Caki2 (cell line): ENCODE results near the gene TPGS1. TPM values are rescaled to one million over a fixed set of nuclear protein-coding genes. Genes with fewer than 3 reads are reported as not detected.

Source experiments
- DNase-seq: peaks from one replicate; pipeline ENCODE4 v3.0.0-alpha.2; 2015; ENCODE audit warnings: low read depth
- in situ Hi-C: cut with HindIII; loops from 2 replicates; pipeline ENCODE4 v1.10.0; 2016; ENCODE audit warnings: low sequenced_read_pairs, low pct_unique_long_range_greater_than_20kb, mixed read lengths
- total RNA-seq: library from RNA; depleted of rRNA; stranded (reverse); fragments of >200 nt; shearing (Covaris generic); gene quantifications from 2 replicates; pipeline ENCODE4 v1.2.3, GENCODE V29; 2014; ENCODE audit warnings: low replicate concordance; rRNA removed

The TPGS1 gene, protein sequence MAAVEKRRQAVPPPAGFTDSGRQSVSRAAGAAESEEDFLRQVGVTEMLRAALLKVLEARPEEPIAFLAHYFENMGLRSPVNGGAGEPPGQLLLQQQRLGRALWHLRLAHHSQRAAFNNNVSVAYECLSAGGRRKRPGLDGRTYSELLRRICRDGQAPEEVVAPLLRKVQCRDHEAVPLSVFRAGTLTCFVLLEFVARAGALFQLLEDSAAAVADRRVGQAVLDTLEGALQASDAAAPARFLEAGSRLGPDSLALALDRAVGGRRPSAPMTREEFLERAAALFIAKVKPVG
- total RNA-seq, result 27.3 and 47.1 TPM in 2 replicates

DNA sequence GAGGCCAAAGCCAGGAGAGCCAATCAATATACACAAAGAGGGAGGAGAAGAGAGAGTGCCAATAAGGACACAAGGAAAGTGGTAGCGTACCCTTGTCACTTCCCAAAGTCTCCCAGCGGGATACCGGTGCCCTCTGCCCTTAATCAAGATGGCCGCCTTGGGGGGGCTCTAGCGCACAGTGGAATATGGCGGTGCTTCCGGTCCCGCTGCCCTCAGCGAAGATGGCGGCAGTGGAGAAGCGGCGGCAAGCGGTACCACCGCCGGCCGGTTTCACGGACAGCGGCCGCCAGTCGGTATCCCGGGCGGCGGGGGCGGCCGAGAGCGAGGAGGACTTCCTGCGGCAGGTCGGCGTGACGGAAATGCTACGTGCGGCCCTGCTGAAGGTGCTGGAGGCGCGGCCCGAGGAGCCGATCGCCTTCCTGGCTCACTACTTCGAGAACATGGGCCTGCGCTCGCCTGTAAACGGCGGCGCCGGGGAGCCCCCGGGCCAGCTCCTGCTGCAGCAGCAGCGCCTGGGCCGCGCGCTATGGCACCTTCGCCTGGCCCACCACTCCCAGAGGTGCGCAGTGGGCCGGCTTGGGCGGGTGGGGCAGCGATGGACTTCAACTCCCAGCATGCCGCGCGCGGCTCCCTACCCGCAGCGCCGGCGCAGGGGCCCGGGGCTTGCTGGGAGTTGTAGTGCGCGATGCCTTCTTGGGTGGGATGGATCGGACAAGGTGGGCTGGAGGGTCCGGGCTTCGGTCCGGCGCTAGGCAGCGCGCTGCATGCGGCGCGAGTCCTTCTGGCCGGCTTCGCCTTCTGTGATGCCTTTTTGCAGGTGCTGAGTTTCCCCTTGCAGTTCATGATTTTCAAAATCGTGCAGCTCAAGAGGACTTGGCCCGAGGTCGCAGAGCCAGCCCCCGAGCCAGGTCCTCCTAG is at the start of gene TPGS1:
TSS of gene TPGS1 (plus strand) at position 212 of the 918 bp plus-strand sequence. CDS start at position 222, 10 bp downstream.
- in situ Hi-C loops, result no loop called here

DNA sequence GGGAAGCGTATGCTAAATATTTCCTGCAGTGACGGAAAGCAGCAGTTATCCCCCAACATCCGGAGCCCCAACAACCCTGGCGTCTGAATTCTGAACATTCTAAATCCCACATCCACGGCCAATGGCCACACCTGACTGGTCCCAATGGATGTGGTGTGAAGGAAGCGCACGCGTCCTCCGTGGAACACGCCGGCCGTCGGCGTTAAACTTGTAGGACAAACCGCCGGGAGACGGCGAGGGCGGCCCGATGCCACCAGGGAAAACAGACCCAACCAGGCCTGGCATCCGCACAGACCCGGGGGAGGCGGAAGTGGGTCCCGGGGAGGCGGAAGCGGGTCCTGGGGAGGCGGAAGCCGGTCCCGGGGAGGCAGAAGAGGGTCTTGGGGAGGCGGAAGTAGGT is 49.7 kb upstream of the TPGS1 start:
- in situ Hi-C loops, result no loop called here
- no peak for DNase-seq

More for the DNA sequence above, at the start of gene TPGS1:
- peak; percentile 97 for DNase-seq

DNA sequence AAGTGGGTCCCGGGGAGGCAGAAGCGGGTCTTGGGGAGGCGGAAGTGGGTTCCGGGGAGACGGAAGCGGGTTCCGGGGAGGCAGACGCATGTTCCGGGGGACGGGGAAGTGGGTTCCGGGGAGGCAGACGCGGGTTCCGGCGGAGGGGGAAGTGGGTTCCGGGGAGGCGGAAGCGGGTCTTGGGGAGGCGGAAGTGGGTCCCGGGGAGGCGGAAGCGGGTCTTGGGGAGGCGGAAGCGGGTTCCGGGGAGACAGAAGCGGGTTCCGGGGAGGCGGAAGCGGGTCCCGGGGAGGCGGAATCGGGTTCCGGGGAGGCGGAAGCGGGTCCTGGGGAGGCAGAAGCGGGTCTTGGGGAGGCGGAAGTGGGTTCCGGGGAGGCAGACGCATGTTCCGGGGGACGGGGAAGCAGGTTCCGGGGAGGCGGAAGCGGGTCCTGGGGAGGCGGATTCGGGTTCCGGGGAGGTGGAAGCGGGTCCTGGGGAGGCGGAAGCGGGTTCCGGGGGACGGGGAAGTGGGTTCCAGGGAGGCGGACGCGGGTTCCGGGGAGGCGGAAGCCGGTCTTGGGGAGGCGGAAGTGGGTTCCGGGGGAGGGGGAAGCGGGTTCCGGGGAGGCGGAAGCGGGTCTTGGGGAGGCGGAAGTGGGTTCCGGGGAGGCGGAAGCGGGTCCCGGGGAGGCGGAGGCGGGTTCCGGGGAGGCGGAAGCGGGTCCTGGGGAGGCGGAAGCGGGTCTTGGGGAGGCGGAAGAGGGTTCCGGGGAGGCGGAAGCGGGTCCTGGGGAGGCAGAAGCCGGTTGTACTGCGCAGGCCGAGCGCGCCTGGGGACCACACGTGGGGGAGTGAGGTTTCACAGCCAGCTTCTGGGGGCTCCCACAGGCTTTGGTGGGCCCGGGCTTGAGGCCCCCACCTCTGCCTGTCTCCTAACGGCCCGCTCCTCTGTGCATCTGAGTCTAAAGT is 48.9 kb upstream of the TPGS1 start:
- in situ Hi-C loops, result no loop called here
- no peak for DNase-seq

DNA sequence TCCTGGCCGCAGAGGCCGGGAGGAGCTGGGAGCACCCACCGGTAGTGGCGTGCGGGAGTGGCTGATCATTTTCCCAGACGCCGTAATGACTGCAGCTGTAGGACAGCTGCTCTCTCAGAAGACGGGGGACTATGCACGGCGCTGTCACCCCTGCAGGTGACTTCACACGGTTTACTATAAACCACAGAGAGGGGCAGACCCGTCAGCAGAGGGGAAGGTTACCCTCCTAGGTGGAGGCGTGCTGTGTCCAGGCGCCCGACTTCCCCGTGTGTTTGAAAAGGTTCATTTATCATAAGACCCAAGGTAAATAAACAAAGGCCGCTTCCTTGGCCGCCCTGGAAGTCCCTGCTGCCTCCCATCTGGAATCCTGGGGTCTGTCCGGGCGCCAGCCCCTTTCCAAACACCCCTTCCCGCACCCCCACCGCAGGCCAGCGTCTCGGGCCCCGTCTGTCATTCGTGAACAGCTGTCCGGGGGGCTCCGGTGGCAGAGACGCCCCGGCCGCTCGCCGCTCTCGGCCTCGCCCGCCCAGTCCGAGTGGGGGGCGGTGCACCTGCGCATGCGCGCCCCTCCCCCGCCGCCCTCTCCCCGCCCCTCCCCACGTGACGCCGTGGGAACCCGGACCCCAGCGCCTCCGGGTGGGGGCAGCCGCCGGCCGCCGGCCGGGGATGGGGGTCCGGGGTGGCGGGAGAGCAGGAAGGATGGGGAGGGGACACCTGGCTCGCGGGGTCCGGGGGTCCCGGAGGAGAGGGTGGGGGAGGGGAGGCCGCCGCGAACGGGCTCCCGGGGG is 47.4 kb upstream of the TPGS1 start:
- DNase-seq, result peak; percentile 55
- in situ Hi-C loops, result no loop called here

DNA sequence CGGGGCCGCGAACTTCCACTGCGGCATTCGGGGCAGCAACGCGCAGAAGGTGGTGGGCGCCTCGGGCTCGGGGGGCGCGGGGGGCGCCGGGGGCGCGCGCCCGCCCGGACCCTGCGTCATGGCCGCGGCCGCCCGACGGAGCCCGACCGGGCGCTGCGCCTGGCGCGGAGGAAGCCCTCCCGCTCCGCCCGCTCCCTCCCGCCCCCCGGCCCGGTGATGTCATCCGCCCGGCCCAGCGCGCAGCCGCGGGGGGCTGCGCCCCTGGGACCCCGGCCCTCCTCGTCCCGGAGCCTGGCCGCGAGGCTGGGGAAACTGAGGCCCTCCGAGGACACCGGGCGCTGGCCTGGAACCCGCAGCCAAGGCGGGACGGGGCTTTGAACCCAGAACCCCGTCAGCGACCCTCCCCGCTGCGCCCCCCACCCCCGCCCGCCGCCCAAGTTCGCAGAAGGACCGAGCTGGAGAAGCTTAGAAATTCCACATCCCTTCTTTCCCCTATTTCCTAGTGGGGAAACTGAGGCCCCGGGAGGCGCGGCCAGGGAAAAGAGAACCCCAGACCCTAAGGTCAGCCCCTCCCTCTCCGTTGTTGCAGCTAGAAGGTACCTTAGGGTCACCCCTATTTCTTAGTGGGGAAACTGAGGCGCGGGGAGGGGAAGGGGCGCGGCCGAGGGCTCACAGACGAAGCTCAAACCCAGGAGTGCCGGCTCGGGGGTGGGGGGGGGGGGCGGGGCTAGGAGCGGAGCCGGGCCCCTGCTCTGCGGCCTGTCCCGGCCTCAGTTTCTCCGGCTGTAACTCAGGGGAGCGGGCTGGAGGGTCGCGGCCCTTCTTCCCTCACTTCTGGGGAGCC is 46.2 kb upstream of the TPGS1 start, which contains the start of gene SHC2:
TSS of gene SHC2 (minus strand) at position 157 of the 844 bp plus-strand sequence. CDS start at position 120, 37 bp downstream.
- no peak for DNase-seq
- in situ Hi-C loops, result no loop called here

DNA sequence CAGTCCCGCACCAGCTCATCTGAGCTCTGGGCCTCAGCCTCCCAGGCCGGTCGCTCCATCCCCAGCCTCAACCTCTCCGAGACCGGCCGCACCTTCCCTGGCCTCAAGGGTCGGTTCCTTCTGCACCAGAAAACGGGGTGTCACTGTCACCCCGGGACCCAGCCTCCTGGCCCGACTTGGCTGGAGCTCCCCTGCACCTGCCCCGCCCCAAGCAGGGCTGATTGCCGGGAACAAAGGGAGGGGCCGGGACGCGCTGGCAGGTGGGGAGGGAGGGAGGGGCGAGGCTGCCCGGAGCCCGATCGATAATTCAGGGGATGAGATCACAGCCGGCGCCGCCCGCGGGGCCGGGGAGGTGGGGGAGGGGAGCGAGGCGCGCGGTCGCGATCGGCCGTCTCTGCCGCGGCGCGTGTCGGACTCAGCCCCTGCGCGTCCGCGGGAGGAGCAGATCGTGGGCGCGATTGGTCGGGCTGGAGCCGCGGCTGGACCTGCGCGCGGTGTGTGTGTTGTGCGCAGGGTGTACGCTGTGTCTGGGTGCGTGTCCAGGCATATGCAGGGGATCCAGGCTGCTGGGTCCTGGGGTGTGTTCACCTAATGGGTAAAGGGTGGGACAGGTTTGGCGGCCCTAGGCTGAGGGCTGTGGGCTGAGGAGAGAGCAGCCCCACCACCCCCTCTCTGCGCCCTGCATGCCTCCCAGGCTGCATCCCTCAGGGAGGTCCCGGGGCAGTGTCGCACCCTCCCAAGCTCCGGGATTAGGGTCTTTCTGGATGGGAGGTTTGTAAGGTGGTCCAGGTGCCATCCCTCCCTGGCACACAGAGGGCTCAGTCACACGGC is 45.4 kb upstream of the TPGS1 start:
- in situ Hi-C loops, result no loop called here

DNA sequence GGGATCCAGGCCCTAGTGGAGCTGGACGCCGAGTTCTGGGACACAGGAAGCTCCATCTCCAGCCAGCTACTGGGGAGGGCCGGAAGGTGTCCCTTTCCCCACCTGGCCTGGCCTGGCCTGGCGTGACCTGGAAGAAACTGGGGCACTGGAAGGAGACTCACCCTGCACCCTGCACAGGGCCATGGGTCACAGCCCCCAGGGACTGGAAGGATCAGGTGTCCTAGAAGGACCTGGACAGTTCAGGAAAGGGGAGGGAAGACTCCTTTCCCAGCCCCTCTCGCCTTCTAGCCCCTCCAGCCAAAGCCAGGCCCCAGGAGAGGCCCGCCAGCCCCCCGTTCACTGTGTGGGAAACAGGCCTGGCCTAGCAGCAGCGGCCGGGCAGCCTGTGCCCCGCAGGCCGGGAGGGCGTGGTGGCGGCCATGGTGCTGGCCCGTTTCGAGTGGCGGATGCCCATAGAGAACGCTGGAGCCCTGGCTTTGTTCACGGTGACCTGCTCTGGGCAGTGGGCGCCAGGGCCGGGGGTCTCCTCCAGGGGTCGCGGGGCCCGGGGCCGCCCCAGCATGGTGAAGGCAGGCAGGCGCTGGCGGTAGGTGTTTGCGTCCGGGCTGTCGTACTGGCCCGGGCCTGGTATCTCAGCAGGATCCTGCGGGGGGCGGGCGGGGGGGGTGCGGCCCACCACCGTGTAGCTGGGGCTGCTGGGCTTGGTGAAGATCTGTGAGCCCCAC is 43.7 kb upstream of the TPGS1 start:
- no peak for DNase-seq
- in situ Hi-C loops, result no loop called here

More for the DNA sequence above, 45.4 kb upstream of the TPGS1 start:
- no peak for DNase-seq

DNA sequence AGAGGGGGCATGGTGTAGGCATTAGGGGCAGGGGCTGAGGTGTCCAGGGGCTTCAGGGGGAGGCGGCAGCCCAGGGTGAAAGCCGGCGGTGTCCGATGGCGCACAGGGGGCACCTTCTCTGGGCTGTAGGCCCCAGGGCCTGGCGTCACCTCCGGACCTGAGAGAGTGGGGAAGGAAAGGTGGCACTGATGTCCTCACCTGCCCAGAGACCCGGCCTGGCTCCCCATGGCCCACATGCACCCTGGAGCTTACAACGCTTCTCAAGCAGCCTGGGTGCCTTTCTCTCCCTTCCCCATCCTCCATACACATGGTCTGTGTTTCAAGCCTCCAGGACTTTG is 43.1 kb upstream of the TPGS1 start:
- in situ Hi-C loops, result no loop called here

DNA sequence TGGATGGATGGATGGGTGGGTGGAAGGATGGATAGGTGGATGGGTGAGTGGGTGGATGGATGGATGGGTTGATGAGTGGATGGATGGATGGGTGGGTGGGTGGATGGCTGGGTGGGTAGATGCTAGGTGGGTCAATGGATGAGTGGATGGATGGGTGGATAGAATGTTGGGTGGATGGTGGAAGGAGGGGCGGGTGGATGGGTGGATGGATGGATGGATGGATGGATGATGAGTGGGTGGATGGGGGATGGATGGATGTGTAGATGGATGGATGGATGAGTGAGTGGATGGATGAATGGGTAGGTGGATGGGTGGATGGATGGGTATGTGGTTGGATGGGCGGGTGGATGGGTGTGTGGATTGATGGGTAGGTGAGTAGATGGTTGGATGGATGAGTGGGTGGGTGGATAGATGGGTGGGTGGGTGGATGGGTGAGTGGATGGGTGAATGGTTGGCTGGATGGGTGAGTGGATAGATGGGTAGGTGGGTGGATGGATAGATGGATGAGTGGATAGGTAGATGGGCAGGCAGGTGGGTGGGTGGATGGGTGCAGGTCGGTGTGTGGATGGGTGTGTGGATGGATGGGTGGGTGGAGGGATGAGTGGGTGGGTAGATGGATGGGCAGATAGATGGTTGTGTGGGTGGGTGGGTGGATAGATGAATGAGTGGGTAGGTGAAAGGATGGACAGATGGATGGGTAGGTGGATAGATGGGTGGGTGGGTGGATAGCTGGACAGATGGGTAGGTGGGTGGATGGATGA is 42.1 kb upstream of the TPGS1 start:
- in situ Hi-C loops, result no loop called here
- no peak for DNase-seq

More for the DNA sequence above, 43.1 kb upstream of the TPGS1 start:
- no peak for DNase-seq

DNA sequence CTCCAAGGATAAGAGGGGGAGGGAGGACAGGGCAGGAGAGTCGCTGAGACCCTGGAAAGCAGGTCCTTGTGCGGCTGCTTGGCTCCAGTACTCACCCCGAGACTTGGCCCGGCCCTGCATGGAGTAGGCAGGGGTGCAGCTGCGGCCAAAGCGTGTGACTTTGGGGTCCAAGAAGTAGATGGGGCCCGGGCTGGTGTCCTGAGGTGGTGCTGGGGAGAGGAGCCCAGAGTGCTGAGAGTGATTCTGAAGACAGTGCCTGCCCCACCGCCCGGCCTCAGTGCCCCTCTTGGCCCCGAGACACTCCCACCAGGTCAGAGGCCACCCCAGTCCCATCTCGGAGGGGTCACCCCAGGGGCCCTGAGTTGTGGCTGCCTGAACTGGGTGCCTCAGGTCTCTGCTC is 39.7 kb upstream of the TPGS1 start:
- DNase-seq, result no peak
- in situ Hi-C loops, result no loop called here

DNA sequence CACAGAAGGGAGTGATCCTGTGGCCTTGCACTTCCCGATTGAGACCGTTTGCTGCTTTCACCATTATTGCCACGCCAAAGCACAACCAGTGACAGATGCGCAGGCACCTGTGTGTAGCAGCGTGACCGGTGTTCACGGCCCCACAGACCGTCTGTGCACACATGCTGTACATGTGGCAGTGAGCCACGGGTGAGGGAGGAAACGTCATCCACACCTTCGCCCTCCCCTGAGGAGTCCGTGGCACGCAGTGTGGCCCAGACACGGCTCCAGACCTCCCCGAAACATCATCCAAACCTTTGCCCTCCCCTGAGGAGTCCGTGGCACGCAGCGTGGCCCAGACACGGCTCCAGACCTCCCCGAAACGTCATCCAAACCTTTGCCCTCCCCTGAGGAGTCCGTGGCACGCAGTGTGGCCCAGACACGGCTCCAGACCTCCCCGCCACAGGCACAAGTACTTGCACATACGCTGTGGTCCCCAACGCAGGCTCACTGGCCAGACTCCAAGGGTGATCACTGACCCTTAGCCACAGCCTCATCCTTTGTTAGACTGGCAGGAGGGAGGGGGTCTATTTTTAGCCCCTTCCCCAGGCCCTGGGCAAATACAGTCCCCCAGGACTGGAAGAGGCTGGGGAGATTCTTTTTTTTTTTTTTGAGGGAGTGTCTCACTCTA is 38.6 kb upstream of the TPGS1 start:
- in situ Hi-C loops, result no loop called here
- no peak for DNase-seq

DNA sequence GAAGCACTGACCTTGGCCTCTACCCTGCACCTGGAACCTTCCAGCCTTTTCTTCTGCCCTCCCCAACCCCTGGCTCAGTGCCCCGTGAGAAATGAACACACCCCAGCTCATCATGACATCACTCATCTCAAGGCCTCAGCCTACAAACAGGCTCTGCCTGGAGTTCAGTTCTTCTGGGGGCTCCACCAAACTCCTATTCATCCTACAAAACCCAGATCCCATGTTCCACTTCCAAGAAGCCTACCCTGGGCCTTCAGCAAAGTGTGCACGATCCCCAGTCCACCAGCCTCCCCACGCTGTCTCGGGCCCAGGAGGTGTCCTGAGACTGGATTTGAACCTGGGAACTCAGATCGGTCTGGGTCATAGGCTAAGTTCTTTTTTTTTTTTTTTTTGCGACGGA is 37.5 kb upstream of the TPGS1 start:
- DNase-seq, result no peak
- in situ Hi-C loops, result no loop called here

DNA sequence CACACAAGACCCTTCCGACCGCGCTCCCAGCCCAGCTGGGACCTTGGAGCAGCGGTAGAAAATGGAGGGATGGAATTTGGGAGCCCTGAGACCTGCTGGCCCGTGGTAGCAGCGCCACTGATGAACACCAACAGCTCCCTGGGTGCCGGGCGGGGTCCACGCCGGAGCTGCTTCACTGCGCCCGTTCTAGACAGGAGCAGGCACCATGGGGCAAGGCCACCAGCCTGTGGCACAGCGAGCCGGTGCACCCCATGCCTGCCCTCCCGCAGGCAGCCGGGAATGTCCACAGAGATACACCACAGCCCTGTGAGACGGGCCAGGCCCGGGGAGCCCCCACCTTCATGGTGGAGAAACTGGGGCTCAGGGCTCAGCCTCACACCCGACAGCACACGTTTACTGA is 36.6 kb upstream of the TPGS1 start:
- DNase-seq, result no peak
- in situ Hi-C loops, result no loop called here
